Measurements from ENCODE around the gene RCHY1. TPM values are rescaled to one million over a fixed set of nuclear protein-coding genes. Genes with fewer than 3 reads are reported as not detected.
A peak's percentile ranks its signal among the peaks of the same experiment; 100 is the strongest.

Gene RCHY1
- total RNA-seq, 1 experiment from 2014 or later, result 33.4 TPM

- peak overlapping the region; percentile 59 to 94 for H3K4me3 ChIP-seq (replicated peaks in 1 of 2; ENCODE audit: low read depth in 1 of 2, low read length in 2 of 2)
- no peak for DNase-seq (ENCODE audit: low read depth, low spot score)
- peak overlapping the region; percentile 78 for H3K27ac ChIP-seq (ENCODE audit: low read depth, low read length)
- peaks cover 9 to 11% of the 10 kb centered on the region in 2 experiments; a peak in 3 of 4 replicates for H3K36me3 ChIP-seq (ENCODE audit: control insufficient read depth in 1 of 2, insufficient read depth in 2 of 2, low read length in 2 of 2)
- H3K4me2 ChIP-seq (ENCODE audit: low read length), result peak overlapping the region; percentile 95
- TSS peak; percentile 56 for BruUV-seq (replicated peaks)
- H3K27me3 ChIP-seq (ENCODE audit: insufficient read depth, low read length), result no peaks in the 10 kb centered on the region
- ChIA-PET CTCF (no interaction called here), POLR2A (interaction anchor here (0.8 to 1.0 kb wide), 2 partner anchors 8 to 224 kb away, joined by 4 to 6 read pairs; no protein-coding TSS in a partner anchor), RAD21 (ENCODE audit: low non-redundant PET in 1 of 2, low total read pairs in 2 of 2, uncharacterized antibody in 2 of 2, unreplicated experiment in 2 of 2) (no interaction called here)
- H4K20me1 ChIP-seq (ENCODE audit: insufficient read depth), result peaks cover 4% of the 10 kb centered on the region; the same call in 1 of the 2 replicates
- H3K9ac ChIP-seq (ENCODE audit: low read length), result peak overlapping the region; percentile 97
- peak overlapping the region; percentile 22 for H2AFZ ChIP-seq (ENCODE audit: low read depth, low read length, poor library complexity, severe bottlenecking)
- H3K79me2 ChIP-seq (ENCODE audit: insufficient read depth, low read length), result peaks cover 65% of the 10 kb centered on the region
- H3K4me1 ChIP-seq (ENCODE audit: control insufficient read depth in 1 of 2, insufficient read depth in 2 of 2, low read length in 2 of 2), result peaks cover 8 to 24% of the 10 kb centered on the region in 2 experiments; a peak in 3 of 4 replicates
- intact Hi-C loops (cut with micrococcal nuclease), result loop anchor here (5.0 kb wide), 1 partner anchor 1241 kb away; no protein-coding TSS in a partner anchor
- no peaks in the 10 kb centered on the region for H3K9me2 ChIP-seq (ENCODE audit: insufficient read depth)
- TF ChIP-seq EZH2phosphoT487 (IDR thresholded peaks at IDR 0.05; ENCODE audit: borderline replicate concordance), result no peak
- no peaks in the 10 kb centered on the region for H3K9me3 ChIP-seq (ENCODE audit: control insufficient read depth in 1 of 2, insufficient read depth in 1 of 2, low read depth in 1 of 2, low read length in 2 of 2)
- no peak for ATAC-seq
Measured at GRCh38 chr4:75513526-75514130, 575 bp downstream of the RCHY1 start.

DNA sequence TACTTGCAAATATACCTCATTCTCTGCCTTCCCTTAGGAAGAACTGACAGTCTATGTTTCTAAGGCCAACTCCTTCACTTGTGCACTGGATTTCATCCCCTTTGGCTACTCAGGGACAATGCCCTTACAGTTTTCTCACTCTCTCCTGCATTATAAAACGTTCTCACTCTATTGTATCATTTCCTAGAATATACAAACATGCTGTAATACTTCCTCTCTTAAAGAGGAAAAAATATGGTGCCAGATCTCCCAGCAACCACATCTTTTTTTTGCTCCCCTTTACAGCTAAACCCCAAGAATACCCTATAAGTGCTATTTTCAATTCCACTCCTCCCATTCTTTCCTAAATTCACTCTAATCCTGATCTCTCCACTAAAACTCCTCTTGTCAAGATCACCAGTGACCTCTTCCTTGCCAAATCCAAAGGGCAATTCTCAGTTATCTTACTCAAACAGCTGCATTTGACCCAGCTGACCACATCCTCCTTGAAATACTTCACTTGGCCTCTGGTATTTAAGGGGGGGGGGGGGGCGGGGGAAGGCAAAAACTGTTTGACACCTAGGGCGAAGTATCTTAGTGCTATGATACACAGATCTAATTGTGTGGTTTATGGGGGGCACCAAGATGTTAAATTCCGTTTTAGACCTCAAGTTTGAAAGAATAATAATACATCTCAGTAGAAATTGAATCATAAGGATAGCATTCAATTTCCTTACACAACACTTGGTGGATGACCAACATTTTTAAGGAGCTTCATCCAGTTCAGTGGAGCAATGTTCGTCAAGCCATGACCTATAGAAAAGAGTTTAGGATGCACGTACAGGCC is 1.6 kb downstream of the RCHY1 start:
- ChIA-PET RAD21 (ENCODE audit: low non-redundant PET in 1 of 2, low total read pairs in 2 of 2, uncharacterized antibody in 2 of 2, unreplicated experiment in 2 of 2) (interaction anchor here in 1 of 2 experiments (0.6 kb wide), 1 partner anchor 668 kb away, joined by 3 read pairs; no protein-coding TSS in a partner anchor), POLR2A (interaction anchor here (0.8 kb wide), 1 partner anchor 223 kb away, joined by 4 read pairs; no protein-coding TSS in a partner anchor), CTCF (no interaction called here)
- Histone ChIP-seq H3K4me3 (replicated peaks in 1 of 2; ENCODE audit: low read depth in 1 of 2, low read length in 2 of 2) (peak overlapping the region; percentile 59 to 94), H4K20me1 (ENCODE audit: insufficient read depth) (peaks cover 4% of the 10 kb centered on the region; the same call in 1 of the 2 replicates), H3K9me3 (ENCODE audit: control insufficient read depth in 1 of 2, insufficient read depth in 1 of 2, low read depth in 1 of 2, low read length in 2 of 2) (no peaks in the 10 kb centered on the region), H3K4me2 (ENCODE audit: low read length) (peak overlapping the region; percentile 95), H3K9ac (ENCODE audit: low read length) (peak overlapping the region; percentile 97), H3K9me2 (ENCODE audit: insufficient read depth) (no peaks in the 10 kb centered on the region), H3K4me1 (ENCODE audit: control insufficient read depth in 1 of 2, insufficient read depth in 2 of 2, low read length in 2 of 2) (peaks cover 8 to 24% of the 10 kb centered on the region in 2 experiments; a peak in 3 of 4 replicates), H3K79me2 (ENCODE audit: insufficient read depth, low read length) (peaks cover 75% of the 10 kb centered on the region), H2AFZ (ENCODE audit: low read depth, low read length, poor library complexity, severe bottlenecking) (no peak overlapping the region), H3K27me3 (ENCODE audit: insufficient read depth, low read length) (no peaks in the 10 kb centered on the region), H3K27ac (ENCODE audit: low read depth, low read length) (no peak overlapping the region), H3K36me3 (ENCODE audit: control insufficient read depth in 1 of 2, insufficient read depth in 2 of 2, low read length in 2 of 2) (peaks cover 9 to 15% of the 10 kb centered on the region in 2 experiments; a peak in 2 of 4 replicates)
- ATAC-seq (no peak), DNase-seq (ENCODE audit: low read depth, low spot score) (no peak)
- intact Hi-C loops (cut with micrococcal nuclease), result loop anchor here (5.0 kb wide), 1 partner anchor 1240 kb away; no protein-coding TSS in a partner anchor
- TF ChIP-seq EZH2phosphoT487 (IDR thresholded peaks at IDR 0.05; ENCODE audit: borderline replicate concordance), result no peak
- no peak for TF ChIP-seq CBX3 (IDR thresholded peaks at IDR 0.05; ENCODE audit: low read depth)
- no peak for TF ChIP-seq FOSL1 (IDR thresholded peaks at IDR 0.05; ENCODE audit: low read depth)
- no peak for TF ChIP-seq ZFX (IDR thresholded peaks at IDR 0.05)
- TF ChIP-seq, protein P1, sequence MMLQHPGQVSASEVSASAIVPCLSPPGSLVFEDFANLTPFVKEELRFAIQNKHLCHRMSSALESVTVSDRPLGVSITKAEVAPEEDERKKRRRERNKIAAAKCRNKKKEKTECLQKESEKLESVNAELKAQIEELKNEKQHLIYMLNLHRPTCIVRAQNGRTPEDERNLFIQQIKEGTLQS (IDR thresholded peaks at IDR 0.05), result no peak
- no peak for TF ChIP-seq RAD21 (IDR thresholded peaks at IDR 0.05; ENCODE audit: low read depth)
- TF ChIP-seq SP1 (IDR thresholded peaks at IDR 0.05; ENCODE audit: low read depth), result no peak
- TF ChIP-seq EZH2 (IDR thresholded peaks at IDR 0.05), result no peak
- TF ChIP-seq ELF1 (IDR thresholded peaks at IDR 0.05; ENCODE audit: borderline replicate concordance, low read depth), result no peak
- TF ChIP-seq POLR2A (IDR thresholded peaks at IDR 0.05; ENCODE audit: borderline replicate concordance, extremely low read depth, insufficient read depth, insufficient read length), result no peak
- TF ChIP-seq REST (IDR thresholded peaks at IDR 0.05; ENCODE audit: low read depth), result no peak
- BruUV-seq (replicated peaks), result no TSS peak

All from HCT116 (cell line).